ENCODE results near the gene CEND1. TPM values are rescaled to one million over a fixed set of nuclear protein-coding genes. Genes with fewer than 3 reads are reported as not detected.

The CEND1 gene
- total and polyA plus RNA-seq, 2 of the 13 experiments (the other 11 are each of a cell fraction or from before 2014, with no cell fraction given) = not detected

DNA sequence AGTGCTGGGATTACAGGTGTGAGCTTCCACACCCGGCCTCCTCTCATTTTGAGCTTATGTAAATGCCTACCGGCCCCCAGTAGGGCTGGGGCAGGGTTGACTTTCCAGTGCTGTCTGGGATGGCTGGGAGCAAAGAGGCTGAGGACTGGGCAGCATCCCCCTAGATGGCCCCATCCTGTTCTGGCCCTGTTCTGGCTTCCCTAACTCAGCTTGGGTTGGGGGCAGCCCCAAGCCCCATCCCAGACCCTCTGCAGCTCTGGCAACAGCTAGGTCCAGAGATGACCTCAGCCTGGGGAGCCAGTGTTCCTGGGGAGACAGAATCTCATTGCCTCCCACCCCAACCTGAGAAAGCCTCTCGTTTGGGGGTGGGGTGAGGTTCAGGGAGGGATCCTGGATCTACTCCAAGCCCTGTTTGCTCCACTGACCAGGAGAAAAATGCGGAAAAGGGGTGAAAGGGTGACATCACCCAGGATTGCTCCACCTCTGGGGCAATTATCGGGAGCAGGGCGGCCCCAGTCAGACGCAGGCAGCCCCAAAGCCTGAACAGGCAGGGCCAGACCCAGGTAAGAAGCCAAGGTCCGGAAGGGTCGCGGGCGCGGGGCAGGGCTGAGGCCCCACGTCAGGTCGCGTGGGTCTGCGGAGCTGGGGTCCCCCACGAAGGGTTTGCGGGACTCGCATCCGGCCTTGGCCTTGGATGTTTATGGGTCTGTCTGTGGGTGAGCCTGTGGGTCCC, 28.7 kb upstream of the CEND1 start, which contains the start of gene PNPLA2 (continued):
- TF ChIP-seq, protein P1, sequence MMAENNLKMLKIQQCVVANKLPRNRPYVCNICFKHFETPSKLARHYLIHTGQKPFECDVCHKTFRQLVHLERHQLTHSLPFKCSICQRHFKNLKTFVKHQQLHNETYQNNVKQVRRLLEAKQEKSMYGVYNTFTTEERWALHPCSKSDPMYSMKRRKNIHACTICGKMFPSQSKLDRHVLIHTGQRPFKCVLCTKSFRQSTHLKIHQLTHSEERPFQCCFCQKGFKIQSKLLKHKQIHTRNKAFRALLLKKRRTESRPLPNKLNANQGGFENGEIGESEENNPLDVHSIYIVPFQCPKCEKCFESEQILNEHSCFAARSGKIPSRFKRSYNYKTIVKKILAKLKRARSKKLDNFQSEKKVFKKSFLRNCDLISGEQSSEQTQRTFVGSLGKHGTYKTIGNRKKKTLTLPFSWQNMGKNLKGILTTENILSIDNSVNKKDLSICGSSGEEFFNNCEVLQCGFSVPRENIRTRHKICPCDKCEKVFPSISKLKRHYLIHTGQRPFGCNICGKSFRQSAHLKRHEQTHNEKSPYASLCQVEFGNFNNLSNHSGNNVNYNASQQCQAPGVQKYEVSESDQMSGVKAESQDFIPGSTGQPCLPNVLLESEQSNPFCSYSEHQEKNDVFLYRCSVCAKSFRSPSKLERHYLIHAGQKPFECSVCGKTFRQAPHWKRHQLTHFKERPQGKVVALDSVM (CRISPR knock-in tag; IDR thresholded peaks at IDR 0.05) = 0 out of 2 replicates have a peak, but pooled peaks have one; percentile 54
- TF ChIP-seq NR2F1 (CRISPR knock-in tag; IDR thresholded peaks at IDR 0.05) = no peak
- 0 out of 2 replicates have a peak, but pooled peaks have one; percentile 44 for TF ChIP-seq AHR (CRISPR knock-in tag; IDR thresholded peaks at IDR 0.05)
- no peak for TF ChIP-seq ZNF558 (CRISPR knock-in tag; IDR thresholded peaks at IDR 0.05; ENCODE audit: borderline replicate concordance)
- TF ChIP-seq, protein P2, sequence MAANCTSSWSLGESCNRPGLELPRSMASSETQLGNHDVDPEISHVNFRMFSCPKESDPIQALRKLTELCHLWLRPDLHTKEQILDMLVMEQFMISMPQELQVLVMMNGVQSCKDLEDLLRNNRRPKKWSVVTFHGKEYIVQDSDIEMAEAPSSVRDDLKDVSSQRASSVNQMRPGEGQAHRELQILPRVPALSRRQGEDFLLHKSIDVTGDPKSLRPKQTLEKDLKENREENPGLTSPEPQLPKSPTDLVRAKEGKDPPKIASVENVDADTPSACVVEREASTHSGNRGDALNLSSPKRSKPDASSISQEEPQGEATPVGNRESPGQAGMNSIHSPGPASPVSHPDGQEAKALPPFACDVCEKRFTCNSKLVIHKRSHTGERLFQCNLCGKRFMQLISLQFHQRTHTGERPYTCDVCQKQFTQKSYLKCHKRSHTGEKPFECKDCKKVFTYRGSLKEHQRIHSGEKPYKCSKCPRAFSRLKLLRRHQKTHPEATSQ (CRISPR knock-in tag; IDR thresholded peaks at IDR 0.05; ENCODE audit: borderline replicate concordance) = no peak
- no peak for TF ChIP-seq ZNF230 (CRISPR knock-in tag; IDR thresholded peaks at IDR 0.05)
- no peak for TF ChIP-seq ZNF431 (CRISPR knock-in tag; IDR thresholded peaks at IDR 0.05; ENCODE audit: borderline replicate concordance, low read depth)
- peak; percentile 88; the same call in 1 of the 2 replicates for TF ChIP-seq JUN (CRISPR knock-in tag; IDR thresholded peaks at IDR 0.05)
- TF ChIP-seq, protein P3, sequence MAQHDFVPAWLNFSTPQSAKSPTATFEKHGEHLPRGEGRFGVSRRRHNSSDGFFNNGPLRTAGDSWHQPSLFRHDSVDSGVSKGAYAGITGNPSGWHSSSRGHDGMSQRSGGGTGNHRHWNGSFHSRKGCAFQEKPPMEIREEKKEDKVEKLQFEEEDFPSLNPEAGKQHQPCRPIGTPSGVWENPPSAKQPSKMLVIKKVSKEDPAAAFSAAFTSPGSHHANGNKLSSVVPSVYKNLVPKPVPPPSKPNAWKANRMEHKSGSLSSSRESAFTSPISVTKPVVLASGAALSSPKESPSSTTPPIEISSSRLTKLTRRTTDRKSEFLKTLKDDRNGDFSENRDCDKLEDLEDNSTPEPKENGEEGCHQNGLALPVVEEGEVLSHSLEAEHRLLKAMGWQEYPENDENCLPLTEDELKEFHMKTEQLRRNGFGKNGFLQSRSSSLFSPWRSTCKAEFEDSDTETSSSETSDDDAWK (CRISPR knock-in tag; IDR thresholded peaks at IDR 0.05) = no peak
- no peak for TF ChIP-seq REL (CRISPR knock-in tag; conservative IDR thresholded peaks at IDR 0.05)
- TF ChIP-seq ZMYM4 (CRISPR knock-in tag; IDR thresholded peaks at IDR 0.05) = 0 out of 2 replicates have a peak, but pooled peaks have one; percentile 24
- no peak for TF ChIP-seq NPAS2 (CRISPR knock-in tag; IDR thresholded peaks at IDR 0.05; ENCODE audit: borderline replicate concordance)
- no peak for TF ChIP-seq RBM39 (IDR thresholded peaks at IDR 0.05; ENCODE audit: low read depth, low read length, poor library complexity, severe bottlenecking)
- TF ChIP-seq MED1 (CRISPR knock-in tag; IDR thresholded peaks at IDR 0.05) = no peak; the same call in 1 of the 2 replicates

Measured in HepG2 (cell line).